Measurements from ENCODE around the gene URI1. TPM values are rescaled to one million over a fixed set of nuclear protein-coding genes. Genes with fewer than 3 reads are reported as not detected.

The URI1 gene, protein sequence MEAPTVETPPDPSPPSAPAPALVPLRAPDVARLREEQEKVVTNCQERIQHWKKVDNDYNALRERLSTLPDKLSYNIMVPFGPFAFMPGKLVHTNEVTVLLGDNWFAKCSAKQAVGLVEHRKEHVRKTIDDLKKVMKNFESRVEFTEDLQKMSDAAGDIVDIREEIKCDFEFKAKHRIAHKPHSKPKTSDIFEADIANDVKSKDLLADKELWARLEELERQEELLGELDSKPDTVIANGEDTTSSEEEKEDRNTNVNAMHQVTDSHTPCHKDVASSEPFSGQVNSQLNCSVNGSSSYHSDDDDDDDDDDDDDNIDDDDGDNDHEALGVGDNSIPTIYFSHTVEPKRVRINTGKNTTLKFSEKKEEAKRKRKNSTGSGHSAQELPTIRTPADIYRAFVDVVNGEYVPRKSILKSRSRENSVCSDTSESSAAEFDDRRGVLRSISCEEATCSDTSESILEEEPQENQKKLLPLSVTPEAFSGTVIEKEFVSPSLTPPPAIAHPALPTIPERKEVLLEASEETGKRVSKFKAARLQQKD
- total RNA-seq, result 45.1 TPM
- long read RNA-seq, transcript URI1-206 (10 exons, 2,495 nt), result minor isoform, 20 of 77 reads
- long read RNA-seq, transcript URI1-202 (11 exons, 3,444 nt), result major isoform, 31 of 77 reads
- long read RNA-seq, partial matches to known transcripts, result 12 of 77 reads
- long read RNA-seq, other reads (novel, unspliced or antisense), result 14 of 77 reads

DNA sequence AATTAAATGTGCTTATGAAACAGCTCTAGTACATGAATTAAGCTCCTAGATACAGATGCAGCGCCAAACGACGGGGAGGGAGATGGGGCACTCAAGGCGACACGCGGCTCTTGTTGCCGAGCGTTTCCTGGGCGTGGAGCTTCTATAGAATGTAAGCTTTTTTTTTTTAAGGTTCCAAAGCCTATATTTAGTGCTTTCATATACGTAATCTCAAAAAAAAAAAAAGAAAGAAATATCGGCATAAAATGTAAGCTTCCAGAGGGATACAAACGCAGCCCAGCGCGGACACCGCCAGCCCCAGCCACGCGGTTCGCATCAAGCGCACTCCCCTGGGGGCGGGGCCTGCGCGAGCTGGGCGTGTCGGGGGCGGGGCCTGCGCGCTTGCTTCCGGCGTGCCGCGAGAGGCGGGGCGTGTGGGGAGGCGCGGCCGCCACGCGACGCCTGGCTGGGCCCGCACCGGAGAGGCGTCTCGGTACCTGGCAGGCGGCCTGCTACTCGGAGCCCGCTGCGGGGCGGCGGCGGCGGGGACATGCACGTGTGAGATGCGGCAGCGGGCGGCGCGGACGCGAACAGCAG is at the start of gene URI1:
Gene URI1, plus strand, starts transcription at position 412 of the 576 bp plus-strand sequence. CDS start 309 bp downstream, outside the sequence.
- Histone ChIP-seq H3K27me3 (no peaks in the 10 kb centered on the region), H3K4me3 (peak within 1 kb of the TSS; percentile 94), H3K4me1 (peaks cover 35% of the 10 kb centered on the region), H3K9me3 (no peaks in the 10 kb centered on the region), H3K27ac (peak within 1 kb of the TSS; percentile 74), H3K36me3 (no peaks in the 10 kb centered on the region)
- DNase-seq (peak; percentile 96), ATAC-seq (peak; percentile 99)
- intact Hi-C loops (cut with DNase I), result no loop called here
- TF ChIP-seq, protein P1, sequence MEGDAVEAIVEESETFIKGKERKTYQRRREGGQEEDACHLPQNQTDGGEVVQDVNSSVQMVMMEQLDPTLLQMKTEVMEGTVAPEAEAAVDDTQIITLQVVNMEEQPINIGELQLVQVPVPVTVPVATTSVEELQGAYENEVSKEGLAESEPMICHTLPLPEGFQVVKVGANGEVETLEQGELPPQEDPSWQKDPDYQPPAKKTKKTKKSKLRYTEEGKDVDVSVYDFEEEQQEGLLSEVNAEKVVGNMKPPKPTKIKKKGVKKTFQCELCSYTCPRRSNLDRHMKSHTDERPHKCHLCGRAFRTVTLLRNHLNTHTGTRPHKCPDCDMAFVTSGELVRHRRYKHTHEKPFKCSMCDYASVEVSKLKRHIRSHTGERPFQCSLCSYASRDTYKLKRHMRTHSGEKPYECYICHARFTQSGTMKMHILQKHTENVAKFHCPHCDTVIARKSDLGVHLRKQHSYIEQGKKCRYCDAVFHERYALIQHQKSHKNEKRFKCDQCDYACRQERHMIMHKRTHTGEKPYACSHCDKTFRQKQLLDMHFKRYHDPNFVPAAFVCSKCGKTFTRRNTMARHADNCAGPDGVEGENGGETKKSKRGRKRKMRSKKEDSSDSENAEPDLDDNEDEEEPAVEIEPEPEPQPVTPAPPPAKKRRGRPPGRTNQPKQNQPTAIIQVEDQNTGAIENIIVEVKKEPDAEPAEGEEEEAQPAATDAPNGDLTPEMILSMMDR (IDR thresholded peaks at IDR 0.05), result no peak

DNA sequence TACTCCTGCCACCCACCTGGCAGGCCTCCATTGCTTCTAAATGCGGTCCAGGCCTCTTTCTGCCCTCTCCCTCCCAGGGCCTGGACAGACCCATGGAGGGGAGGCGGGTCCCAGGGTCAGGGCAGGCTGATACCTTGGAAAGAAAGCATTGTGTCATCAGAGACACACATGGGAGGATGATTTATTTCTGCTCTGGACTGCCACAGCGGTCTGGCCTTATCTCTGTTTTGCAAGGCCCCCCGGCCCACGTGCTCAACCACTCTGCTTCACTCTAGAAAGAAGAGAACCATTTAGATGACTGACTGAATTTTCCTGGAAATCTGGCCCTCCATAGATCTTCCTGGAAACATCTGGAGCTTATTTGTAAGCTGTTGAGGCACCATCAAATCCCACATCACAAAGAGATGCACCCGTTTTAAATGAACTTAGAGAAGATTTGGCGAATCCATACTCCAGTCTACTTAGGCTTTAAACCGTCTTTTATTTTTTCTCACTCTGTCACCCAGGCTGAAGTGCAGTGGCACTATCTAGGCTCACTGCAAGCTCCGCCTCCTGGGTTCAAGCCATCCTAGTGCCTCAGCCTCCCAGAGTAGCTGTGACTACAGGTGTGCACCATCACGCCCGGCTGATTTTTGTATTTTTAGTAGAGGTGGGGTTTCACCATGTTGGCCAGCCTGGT is 48.3 kb upstream of the URI1 start:
- H3K4me3 ChIP-seq, result no peak overlapping the region
- ATAC-seq, result no peak
- intact Hi-C loops (cut with DNase I), result no loop called here

DNA sequence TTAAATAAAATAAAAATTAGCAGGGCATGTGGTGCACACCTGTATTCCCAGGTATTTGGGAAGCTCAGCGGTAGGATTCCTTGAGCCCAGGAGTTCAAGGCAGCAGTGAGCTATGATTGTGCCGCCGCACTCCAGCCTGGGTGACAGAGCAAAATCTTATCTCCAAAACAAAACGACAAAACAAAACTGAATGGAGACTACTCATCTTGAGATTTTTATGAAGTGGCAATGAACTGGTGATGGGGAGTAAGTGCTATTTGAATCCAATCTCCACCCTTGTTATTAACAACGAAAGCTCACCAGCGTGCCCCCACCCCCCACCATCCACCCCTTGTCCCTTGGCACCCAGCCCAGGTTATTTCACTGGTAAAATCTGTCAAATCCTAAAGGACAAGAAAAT is 45.2 kb upstream of the URI1 start:
- ATAC-seq (no peak), DNase-seq (no peak)
- intact Hi-C loops (cut with DNase I), result no loop called here
- Histone ChIP-seq H3K36me3 (no peaks in the 10 kb centered on the region), H3K4me1 (no peaks in the 10 kb centered on the region), H3K9me3 (no peaks in the 10 kb centered on the region), H3K4me3 (no peak overlapping the region), H3K27ac (no peak overlapping the region), H3K27me3 (no peaks in the 10 kb centered on the region)
- TF ChIP-seq, protein P1 (IDR thresholded peaks at IDR 0.05), result no peak

More for the DNA sequence above, 48.3 kb upstream of the URI1 start:
- Histone ChIP-seq H3K27me3 (no peaks in the 10 kb centered on the region), H3K36me3 (no peaks in the 10 kb centered on the region), H3K27ac (no peak overlapping the region), H3K9me3 (no peaks in the 10 kb centered on the region), H3K4me1 (no peaks in the 10 kb centered on the region)
- no peak for DNase-seq
- TF ChIP-seq, protein P1 (IDR thresholded peaks at IDR 0.05), result no peak

DNA sequence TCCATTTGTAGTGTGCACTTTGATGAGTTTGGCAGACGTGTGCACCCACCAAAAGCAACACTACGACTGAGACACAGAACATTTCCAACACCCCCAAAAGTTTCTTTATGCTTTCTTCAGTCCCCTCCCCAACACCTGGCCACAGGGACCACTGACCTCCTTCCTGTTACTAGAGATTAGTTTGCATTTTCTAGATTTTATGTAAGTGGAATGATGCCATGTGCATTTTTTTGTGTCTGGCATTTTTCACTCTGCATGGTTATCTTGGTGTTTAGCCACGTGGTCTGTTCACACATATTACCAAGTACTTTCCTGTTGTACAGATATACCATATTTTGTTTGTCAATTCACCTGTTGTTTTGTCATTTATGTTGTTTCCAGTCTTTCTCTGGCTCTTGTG is 44.6 kb upstream of the URI1 start:
- DNase-seq (no peak), ATAC-seq (no peak)
- TF ChIP-seq, protein P1 (IDR thresholded peaks at IDR 0.05), result no peak
- Histone ChIP-seq H3K9me3 (no peaks in the 10 kb centered on the region), H3K4me3 (no peak overlapping the region), H3K27ac (no peak overlapping the region), H3K36me3 (no peaks in the 10 kb centered on the region), H3K27me3 (no peaks in the 10 kb centered on the region), H3K4me1 (no peaks in the 10 kb centered on the region)
- intact Hi-C loops (cut with DNase I), result no loop called here

DNA sequence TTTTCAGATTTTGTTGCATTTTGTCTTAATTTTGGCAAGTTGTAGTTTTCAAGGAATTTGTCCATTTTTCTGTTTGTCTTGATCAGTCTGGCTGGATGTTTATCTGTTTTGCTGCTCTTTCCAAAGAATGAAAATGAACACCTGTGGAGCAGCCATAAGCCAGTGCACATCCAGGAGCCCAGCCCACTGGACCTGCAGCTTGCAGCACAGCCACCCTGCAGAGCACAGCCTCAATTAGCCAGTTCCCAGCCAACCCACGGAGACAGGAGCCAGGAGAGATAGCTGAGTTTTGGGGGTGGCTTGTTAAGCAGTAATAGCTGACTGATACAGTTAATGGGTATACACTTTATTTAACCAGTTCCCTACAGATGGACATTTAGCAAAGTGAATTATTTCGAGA is 38.0 kb upstream of the URI1 start:
- no peaks in the 10 kb centered on the region for H3K4me1 ChIP-seq
- DNase-seq (no peak), ATAC-seq (no peak)
- no peaks in the 10 kb centered on the region for H3K36me3 ChIP-seq
- peaks cover 4% of the 10 kb centered on the region for H3K27me3 ChIP-seq
- intact Hi-C loops (cut with DNase I), result no loop called here
- H3K4me3 ChIP-seq, result no peak overlapping the region
- H3K27ac ChIP-seq, result no peak overlapping the region
- TF ChIP-seq, protein P1 (IDR thresholded peaks at IDR 0.05), result no peak
- no peaks in the 10 kb centered on the region for H3K9me3 ChIP-seq
